ENCODE data around the gene NADSYN1.

NADSYN1 gene

GRCh38 chr11:71433648-71434450 lies 19.2 kb upstream of the NADSYN1 start:
- DNase-seq = no peak

- DNase-seq = no peak
Observed at GRCh38 chr11:71434576-71435130, 18.4 kb upstream of the NADSYN1 start.

- DNase-seq = no peak
Observed at GRCh38 chr11:71435278-71435951, 17.6 kb upstream of the NADSYN1 start.

GRCh38 chr11:71436861-71437260 lies 16.1 kb upstream of the NADSYN1 start:
- no peak for DNase-seq

- no peak for DNase-seq
Observed at GRCh38 chr11:71437399-71437798, 15.6 kb upstream of the NADSYN1 start.

GRCh38 chr11:71437879-71438278 lies 15.1 kb upstream of the NADSYN1 start:
- DNase-seq = no peak

GRCh38 chr11:71438650-71439049 lies 14.4 kb upstream of the NADSYN1 start:
- DNase-seq = no peak

GRCh38 chr11:71440021-71440755 lies 12.8 kb upstream of the NADSYN1 start:
- no peak for DNase-seq

- DNase-seq = no peak
Observed at GRCh38 chr11:71441251-71441650, 11.8 kb upstream of the NADSYN1 start.

- DNase-seq = no peak
Observed at GRCh38 chr11:71442123-71442522, 10.9 kb upstream of the NADSYN1 start.

GRCh38 chr11:71442880-71443279 lies 10.1 kb upstream of the NADSYN1 start:
- no peak for DNase-seq

- no peak for DNase-seq
Observed at GRCh38 chr11:71443736-71444445, 9.1 kb upstream of the NADSYN1 start.

GRCh38 chr11:71444811-71445210 lies 8.2 kb upstream of the NADSYN1 start:
- DNase-seq = no peak

GRCh38 chr11:71446150-71446549 lies 6.9 kb upstream of the NADSYN1 start:
- no peak for DNase-seq

- peak; percentile 76 for DNase-seq
Observed at GRCh38 chr11:71446942-71447688, 5.9 kb upstream of the NADSYN1 start.

- DNase-seq = peak; percentile 75
Observed at GRCh38 chr11:71447791-71448256, 5.2 kb upstream of the NADSYN1 start.

- peak; percentile 100 for DNase-seq
Observed at GRCh38 chr11:71448257-71449171, 4.5 kb upstream of the NADSYN1 start, which contains the start of gene DHCR7. DHCR7 (minus strand) TSS chr11:71448393; CDS start chr11:71444952, 3,441 bp downstream.

- DNase-seq = peak; percentile 82
Observed at GRCh38 chr11:71449596-71449995, 3.4 kb upstream of the NADSYN1 start.

- DNase-seq = no peak
Observed at GRCh38 chr11:71450507-71450906, 2.5 kb upstream of the NADSYN1 start.

GRCh38 chr11:71450939-71451338 lies 2.1 kb upstream of the NADSYN1 start:
- DNase-seq = peak; percentile 51
